ENCODE results near the gene RBBP7. TPM values are rescaled to one million over a fixed set of nuclear protein-coding genes. Genes with fewer than 3 reads are reported as not detected.
"Not testable (repeated sequence)": the region's sequence is repeated elsewhere in the genome, so short reads cannot be mapped to it uniquely, and the experiment has no call there.

Gene RBBP7
- total RNA-seq, 2 donors from 2014 or later = 159 to 187 TPM

- no peak for ATAC-seq (replicated peaks)
- no peaks in the 10 kb centered on the region for H3K9me3 Mint-ChIP-seq
- no peak overlapping the region for H3K27ac Mint-ChIP-seq
- H3K36me3 Mint-ChIP-seq (ENCODE audit: low read depth) = peaks cover 6% of the 10 kb centered on the region
- H3K4me3 Mint-ChIP-seq = no peak overlapping the region
- H3K27me3 Mint-ChIP-seq = no peaks in the 10 kb centered on the region
- H3K4me1 Mint-ChIP-seq = no peaks in the 10 kb centered on the region
Measured at GRCh38 chrX:16874458-16875095, 4.4 kb upstream of the RBBP7 start.

DNA sequence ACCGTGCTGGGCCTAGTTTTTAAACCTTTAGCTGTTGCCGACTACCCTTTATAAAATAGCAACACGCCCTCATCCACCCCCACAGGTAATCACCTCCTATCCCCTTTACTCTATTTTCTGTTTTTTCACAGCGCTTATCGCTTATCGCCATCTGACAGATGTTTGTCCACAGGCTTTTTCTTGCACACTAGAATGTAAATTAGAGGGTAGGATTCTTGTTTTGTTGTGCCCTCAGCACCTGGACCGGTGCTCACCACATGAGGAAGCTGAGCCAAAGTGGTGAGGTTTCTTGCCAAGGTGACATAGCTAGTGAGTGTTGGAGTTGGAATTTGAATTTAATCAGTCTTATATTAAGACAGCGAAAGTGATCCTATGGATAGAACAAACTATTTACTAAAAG is 2.9 kb upstream of the RBBP7 start:
- H3K36me3 Mint-ChIP-seq (ENCODE audit: low read depth) = peaks cover 18% of the 10 kb centered on the region
- H3K9me3 Mint-ChIP-seq = no peaks in the 10 kb centered on the region
- peaks cover 7% of the 10 kb centered on the region for H3K4me1 Mint-ChIP-seq
- no peak overlapping the region for H3K4me3 Mint-ChIP-seq
- H3K27ac Mint-ChIP-seq = no peak overlapping the region
- no peaks in the 10 kb centered on the region for H3K27me3 Mint-ChIP-seq
- no peak for ATAC-seq (replicated peaks)

- Mint-ChIP-seq H3K9me3 (no peaks in the 10 kb centered on the region), H3K4me3 (peak overlapping the region; percentile 92), H3K27ac (peak overlapping the region; percentile 66), H3K4me1 (peaks cover 7% of the 10 kb centered on the region), H3K36me3 (ENCODE audit: low read depth) (peaks cover 36% of the 10 kb centered on the region), H3K27me3 (no peaks in the 10 kb centered on the region)
- ATAC-seq (replicated peaks) = peak; percentile 1
Measured at GRCh38 chrX:16870862-16871815, 977 bp upstream of the RBBP7 start.

GRCh38 chrX:16869393-16870094 is 618 bp downstream of the RBBP7 start:
- no peaks in the 10 kb centered on the region for H3K9me3 Mint-ChIP-seq
- peaks cover 47% of the 10 kb centered on the region for H3K36me3 Mint-ChIP-seq (ENCODE audit: low read depth)
- peak; percentile 42 for ATAC-seq (replicated peaks)
- peak overlapping the region; percentile 95 for H3K27ac Mint-ChIP-seq
- H3K27me3 Mint-ChIP-seq = no peaks in the 10 kb centered on the region
- peak overlapping the region; percentile 92 for H3K4me3 Mint-ChIP-seq
- H3K4me1 Mint-ChIP-seq = peaks cover 7% of the 10 kb centered on the region

DNA sequence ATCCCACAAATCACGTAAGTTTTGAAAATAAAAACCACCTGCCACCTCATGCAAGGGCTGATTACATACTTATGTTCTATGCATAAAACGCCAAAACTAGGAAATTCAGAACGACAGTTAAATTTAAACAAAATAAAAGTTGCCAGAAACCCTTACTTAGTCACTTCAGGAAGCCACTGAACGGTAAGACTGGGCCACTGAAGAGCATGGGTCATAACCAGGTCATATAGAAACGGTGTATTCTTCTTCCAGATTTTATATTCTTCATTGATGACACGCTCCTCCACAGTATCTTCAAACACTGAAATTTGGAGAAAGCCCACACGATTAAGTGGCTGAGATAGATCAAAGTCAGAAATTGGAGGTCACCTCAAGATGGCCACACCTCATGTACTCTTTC is 1.2 kb downstream of the RBBP7 start:
- H3K27me3 Mint-ChIP-seq = no peaks in the 10 kb centered on the region
- H3K4me1 Mint-ChIP-seq = peaks cover 7% of the 10 kb centered on the region
- peak overlapping the region; percentile 94 for H3K27ac Mint-ChIP-seq
- H3K36me3 Mint-ChIP-seq (ENCODE audit: low read depth) = peaks cover 53% of the 10 kb centered on the region
- peak; percentile 61 for ATAC-seq (replicated peaks)
- H3K9me3 Mint-ChIP-seq = no peaks in the 10 kb centered on the region
- H3K4me3 Mint-ChIP-seq = peak overlapping the region; percentile 92

GRCh38 chrX:16867947-16868346 is 2.2 kb downstream of the RBBP7 start:
- peak overlapping the region; percentile 92 for H3K4me3 Mint-ChIP-seq
- peaks cover 63% of the 10 kb centered on the region for H3K36me3 Mint-ChIP-seq (ENCODE audit: low read depth)
- H3K4me1 Mint-ChIP-seq = peaks cover 7% of the 10 kb centered on the region
- H3K27ac Mint-ChIP-seq = no peak overlapping the region
- no peaks in the 10 kb centered on the region for H3K27me3 Mint-ChIP-seq
- no peaks in the 10 kb centered on the region for H3K9me3 Mint-ChIP-seq
- ATAC-seq (replicated peaks) = no peak

DNA sequence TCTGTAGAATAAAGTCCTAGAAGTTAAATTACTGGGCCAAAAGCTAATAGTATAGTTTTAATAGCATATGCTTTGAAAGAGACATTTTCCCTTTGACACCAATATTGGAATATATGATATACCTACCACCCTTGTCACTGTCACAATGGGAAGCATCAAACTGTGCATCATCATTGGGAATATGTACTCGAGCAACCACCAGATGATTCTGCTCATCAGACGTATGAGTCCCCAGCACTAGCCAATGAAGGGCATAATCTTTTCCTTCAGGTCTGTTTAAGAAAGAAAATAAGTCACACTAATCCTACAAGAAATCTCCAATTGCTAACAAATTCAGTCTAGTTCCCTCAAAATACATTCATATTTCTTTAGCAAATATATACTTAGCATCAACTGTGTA is 7.3 kb downstream of the RBBP7 start:
- H3K36me3 Mint-ChIP-seq (ENCODE audit: low read depth) = peaks cover 82% of the 10 kb centered on the region
- H3K27ac Mint-ChIP-seq = no peak overlapping the region
- H3K9me3 Mint-ChIP-seq = no peaks in the 10 kb centered on the region
- H3K4me1 Mint-ChIP-seq = peaks cover 11% of the 10 kb centered on the region
- no peak overlapping the region for H3K4me3 Mint-ChIP-seq
- H3K27me3 Mint-ChIP-seq = no peaks in the 10 kb centered on the region
- no peak for ATAC-seq (replicated peaks)

DNA sequence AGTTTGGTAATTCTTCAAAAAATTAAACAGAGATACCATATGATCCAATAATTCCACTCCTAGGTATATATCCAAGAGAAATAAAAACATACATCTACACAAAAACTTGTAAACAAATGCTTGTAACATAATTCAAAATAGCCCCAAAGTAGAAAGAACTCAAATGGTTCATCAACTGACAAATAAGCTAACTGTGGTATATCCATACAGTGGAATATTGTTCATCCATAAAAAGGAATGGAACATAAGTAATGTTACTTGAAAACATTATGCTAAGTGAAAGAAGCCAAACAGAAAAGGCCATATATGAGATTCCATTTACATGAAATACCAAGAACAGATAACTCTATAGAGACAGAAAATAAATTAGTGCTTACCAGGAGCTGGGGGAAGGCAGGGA is 13.4 kb downstream of the RBBP7 start:
- Mint-ChIP-seq H3K9me3 (no peaks in the 10 kb centered on the region), H3K4me3 (no peak overlapping the region), H3K36me3 (ENCODE audit: low read depth) (peaks cover 90% of the 10 kb centered on the region), H3K4me1 (peaks cover 11% of the 10 kb centered on the region), H3K27ac (peak overlapping the region; percentile 70), H3K27me3 (no peaks in the 10 kb centered on the region)
- no peak for ATAC-seq (replicated peaks)

- H3K36me3 Mint-ChIP-seq (ENCODE audit: low read depth) = peaks cover 92% of the 10 kb centered on the region
- ATAC-seq (replicated peaks) = peak; percentile 79
- H3K9me3 Mint-ChIP-seq, H3K27me3 Mint-ChIP-seq: not testable (repeated sequence)
- peak overlapping the region; percentile 70 for H3K27ac Mint-ChIP-seq
- H3K4me3 Mint-ChIP-seq = peak overlapping the region; percentile 34
- H3K4me1 Mint-ChIP-seq = peaks cover 11% of the 10 kb centered on the region
Measured at GRCh38 chrX:16856076-16856404, 14.1 kb downstream of the RBBP7 start.

DNA sequence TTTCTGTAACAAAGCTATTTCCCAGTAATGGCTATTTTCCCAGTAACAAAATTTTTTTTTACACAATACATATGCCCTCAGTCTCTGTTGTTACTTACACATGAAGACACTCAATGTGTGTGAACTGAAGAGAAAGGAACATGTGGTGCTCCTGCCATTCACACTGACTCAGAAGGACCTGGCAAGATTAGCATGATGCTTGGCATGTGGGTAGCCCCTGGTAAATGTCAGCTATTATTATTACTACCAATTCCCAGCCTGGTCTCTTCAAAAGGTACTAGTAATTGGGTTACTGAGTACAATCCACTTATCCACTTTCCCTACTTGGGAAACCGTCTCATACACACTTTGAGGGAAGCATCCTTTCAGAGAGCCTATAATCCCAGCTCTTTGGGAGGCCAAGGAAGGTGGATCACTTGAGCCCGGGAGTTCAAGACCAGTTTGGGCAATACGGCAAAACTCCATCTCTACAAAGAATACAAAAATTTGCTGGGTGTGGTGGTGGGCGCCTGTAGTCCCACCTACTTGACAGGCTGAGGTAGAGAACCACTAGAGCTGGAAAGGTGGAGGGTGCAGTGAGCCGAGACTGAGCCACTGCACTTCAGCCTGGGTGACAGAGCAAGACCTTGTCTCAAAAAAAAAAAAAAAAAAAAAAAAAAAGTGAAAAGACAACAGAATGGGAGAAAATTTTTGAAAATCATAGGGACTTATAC is 14.6 kb downstream of the RBBP7 start:
- Mint-ChIP-seq H3K36me3 (ENCODE audit: low read depth) (peaks cover 98% of the 10 kb centered on the region), H3K4me1 (peaks cover 11% of the 10 kb centered on the region), H3K27me3 (no peaks in the 10 kb centered on the region), H3K27ac (peak overlapping the region; percentile 70), H3K9me3 (no peaks in the 10 kb centered on the region), H3K4me3 (peak overlapping the region; percentile 23)
- peak; percentile 38 for ATAC-seq (replicated peaks)

- no peak for ATAC-seq (replicated peaks)
- peak overlapping the region; percentile 48 for H3K4me3 Mint-ChIP-seq
- H3K27me3 Mint-ChIP-seq = no peaks in the 10 kb centered on the region
- H3K9me3 Mint-ChIP-seq = no peaks in the 10 kb centered on the region
- peaks cover 100% of the 10 kb centered on the region for H3K36me3 Mint-ChIP-seq (ENCODE audit: low read depth)
- peaks cover under 1% of the 10 kb centered on the region for H3K4me1 Mint-ChIP-seq
- H3K27ac Mint-ChIP-seq = peak overlapping the region; percentile 68
Measured at GRCh38 chrX:16853537-16853936, 16.6 kb downstream of the RBBP7 start.

DNA sequence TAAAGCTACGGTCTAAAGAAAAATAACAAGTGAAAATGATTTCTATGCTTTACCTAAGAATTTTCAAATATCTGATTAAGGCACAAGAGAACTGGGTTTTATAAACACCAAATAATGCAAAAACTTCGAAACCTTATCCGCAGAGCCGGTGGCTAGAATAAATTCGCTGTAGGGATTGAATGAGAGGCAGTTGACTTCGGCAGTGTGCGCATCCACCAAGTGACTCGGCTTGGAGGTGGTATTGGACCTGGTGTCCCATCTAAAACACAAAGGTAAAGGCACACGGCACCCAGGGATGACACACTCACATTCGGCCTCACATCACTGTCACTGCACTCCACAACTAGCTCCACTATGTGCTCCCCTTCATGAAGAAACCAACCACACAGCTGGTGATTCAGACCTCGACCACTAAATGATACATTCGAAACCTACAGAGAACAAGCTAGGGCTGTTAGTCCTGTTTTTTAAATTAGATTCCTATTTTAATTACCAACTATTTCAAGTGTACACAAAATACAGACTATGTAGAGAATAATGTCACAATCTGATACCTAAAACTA is 17.5 kb downstream of the RBBP7 start:
- Mint-ChIP-seq H3K27me3 (no peaks in the 10 kb centered on the region), H3K9me3 (no peaks in the 10 kb centered on the region), H3K4me3 (peak overlapping the region; percentile 48), H3K27ac (peak overlapping the region; percentile 68), H3K36me3 (ENCODE audit: low read depth) (peaks cover 100% of the 10 kb centered on the region), H3K4me1 (no peaks in the 10 kb centered on the region)
- ATAC-seq (replicated peaks) = peak; percentile 85

DNA sequence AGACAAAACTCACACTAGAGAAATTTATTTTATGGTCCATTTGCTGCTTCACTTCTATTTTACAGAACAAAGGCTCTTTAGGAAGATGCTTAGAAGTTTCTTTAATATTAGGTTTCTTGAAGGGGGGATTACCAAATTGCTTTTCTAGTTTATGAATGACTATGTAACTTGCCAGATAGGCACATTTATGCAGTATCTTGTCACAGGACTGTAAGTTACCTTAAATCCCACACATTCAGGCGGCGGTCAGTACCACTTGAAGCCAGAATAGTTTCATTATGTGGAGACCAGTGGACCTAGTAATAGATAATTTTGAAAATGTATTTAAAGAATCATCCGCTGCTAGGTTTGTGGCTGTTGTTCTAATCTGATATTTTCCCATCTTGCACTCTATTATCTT is 18.3 kb downstream of the RBBP7 start:
- ATAC-seq (replicated peaks) = no peak
- no peaks in the 10 kb centered on the region for H3K27me3 Mint-ChIP-seq

DNA sequence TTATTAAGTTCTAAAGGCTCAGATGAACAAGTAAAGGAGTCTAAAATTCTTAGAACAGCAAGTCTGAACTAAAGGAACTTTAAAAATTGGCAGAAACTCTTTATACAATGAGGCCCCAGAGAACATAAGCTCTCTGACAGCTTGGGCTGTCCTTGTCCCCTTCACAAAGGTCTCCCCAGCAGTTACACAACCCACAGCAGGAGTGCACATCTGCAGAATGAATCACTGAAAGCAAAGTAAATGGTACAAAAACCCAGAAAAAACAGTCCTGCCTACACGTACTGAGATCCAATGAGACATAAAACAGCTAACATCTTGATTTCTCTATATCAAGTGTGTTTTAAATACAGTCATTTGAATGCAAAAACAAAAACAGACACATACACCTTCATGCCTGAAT is 18.7 kb downstream of the RBBP7 start:
- H3K36me3 Mint-ChIP-seq (ENCODE audit: low read depth) = peaks cover 96% of the 10 kb centered on the region
- no peak overlapping the region for H3K4me3 Mint-ChIP-seq
- H3K4me1 Mint-ChIP-seq = no peaks in the 10 kb centered on the region
- no peak overlapping the region for H3K27ac Mint-ChIP-seq
- no peaks in the 10 kb centered on the region for H3K9me3 Mint-ChIP-seq
- ATAC-seq (replicated peaks) = no peak
- H3K27me3 Mint-ChIP-seq = no peaks in the 10 kb centered on the region

More for the DNA sequence above, 18.3 kb downstream of the RBBP7 start:
- Mint-ChIP-seq H3K4me3 (no peak overlapping the region), H3K9me3 (no peaks in the 10 kb centered on the region), H3K4me1 (no peaks in the 10 kb centered on the region), H3K36me3 (ENCODE audit: low read depth) (peaks cover 96% of the 10 kb centered on the region), H3K27ac (no peak overlapping the region)

All from activated T-helper 17 cell treated with anti-CD3 and anti-CD28 coated beads, Interleukin-2, amount 50 U/mL, for 72 hours (primary cell).